Measurements from ENCODE around the gene LMO2. TPM values are rescaled to one million over a fixed set of nuclear protein-coding genes. Genes with fewer than 3 reads are reported as not detected.

Gene LMO2
- total RNA-seq, 4 donors from 2014 or later = 8.4 to 37.4 (median 19.3) TPM

DNA sequence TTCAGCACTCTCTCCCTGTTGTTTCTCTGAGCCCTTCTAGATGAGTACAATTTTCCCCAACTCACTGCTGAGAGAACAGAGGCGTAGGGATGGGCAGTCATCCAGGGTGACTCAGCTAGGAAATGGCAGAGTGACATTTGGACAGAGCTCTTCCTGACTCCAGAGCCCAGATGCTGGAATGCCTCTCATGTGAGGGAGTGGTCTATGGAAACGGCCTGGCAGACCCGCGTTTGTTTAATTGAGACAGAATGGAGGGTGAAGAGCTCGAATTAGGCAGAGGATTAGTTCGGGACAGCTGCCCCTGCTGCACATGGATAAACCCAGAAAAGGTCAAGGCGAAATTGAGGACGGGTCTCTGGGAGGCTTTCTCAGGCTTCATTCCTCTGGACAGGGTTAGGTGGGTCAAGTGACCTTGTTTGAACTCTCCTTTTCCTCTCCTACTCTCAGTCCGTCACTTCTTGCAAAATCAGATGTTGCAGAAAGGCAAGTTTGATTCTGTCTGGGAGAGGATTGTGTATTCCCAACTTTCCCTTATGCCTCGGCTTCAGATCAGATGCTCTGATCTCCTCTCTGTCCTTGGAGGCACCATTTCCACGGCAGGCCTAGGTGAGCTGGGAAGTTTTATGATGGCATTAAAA, 7.6 kb upstream of the LMO2 start:
- H3K27me3 ChIP-seq = no peaks in the 10 kb centered on the region
- TF ChIP-seq POLR2A (IDR thresholded peaks at IDR 0.05) (no peak), EP300 (IDR thresholded peaks at IDR 0.05) (peak in 1 of 2 donors; percentile 72)
- TF ChIP-seq, protein P1, sequence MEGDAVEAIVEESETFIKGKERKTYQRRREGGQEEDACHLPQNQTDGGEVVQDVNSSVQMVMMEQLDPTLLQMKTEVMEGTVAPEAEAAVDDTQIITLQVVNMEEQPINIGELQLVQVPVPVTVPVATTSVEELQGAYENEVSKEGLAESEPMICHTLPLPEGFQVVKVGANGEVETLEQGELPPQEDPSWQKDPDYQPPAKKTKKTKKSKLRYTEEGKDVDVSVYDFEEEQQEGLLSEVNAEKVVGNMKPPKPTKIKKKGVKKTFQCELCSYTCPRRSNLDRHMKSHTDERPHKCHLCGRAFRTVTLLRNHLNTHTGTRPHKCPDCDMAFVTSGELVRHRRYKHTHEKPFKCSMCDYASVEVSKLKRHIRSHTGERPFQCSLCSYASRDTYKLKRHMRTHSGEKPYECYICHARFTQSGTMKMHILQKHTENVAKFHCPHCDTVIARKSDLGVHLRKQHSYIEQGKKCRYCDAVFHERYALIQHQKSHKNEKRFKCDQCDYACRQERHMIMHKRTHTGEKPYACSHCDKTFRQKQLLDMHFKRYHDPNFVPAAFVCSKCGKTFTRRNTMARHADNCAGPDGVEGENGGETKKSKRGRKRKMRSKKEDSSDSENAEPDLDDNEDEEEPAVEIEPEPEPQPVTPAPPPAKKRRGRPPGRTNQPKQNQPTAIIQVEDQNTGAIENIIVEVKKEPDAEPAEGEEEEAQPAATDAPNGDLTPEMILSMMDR (IDR thresholded peaks at IDR 0.05) = no peak
- H3K9me3 ChIP-seq = no peaks in the 10 kb centered on the region
- peaks cover 0 to 21% (median 3%) of the 10 kb centered on the region in 4 donors for H3K4me1 ChIP-seq
- 24 to 33% methylated on average over 11 of the region's 11 CpGs for WGBS, 2 donors
- peak overlapping the region in 1 of 4 donors; percentile 53 for H3K27ac ChIP-seq
- H3K4me3 ChIP-seq = no peak overlapping the region
- DNase-seq (ENCODE audit: low spot score in 2 of 2) = peak; percentile 60 to 82
- H3K36me3 ChIP-seq = no peaks in the 10 kb centered on the region

DNA sequence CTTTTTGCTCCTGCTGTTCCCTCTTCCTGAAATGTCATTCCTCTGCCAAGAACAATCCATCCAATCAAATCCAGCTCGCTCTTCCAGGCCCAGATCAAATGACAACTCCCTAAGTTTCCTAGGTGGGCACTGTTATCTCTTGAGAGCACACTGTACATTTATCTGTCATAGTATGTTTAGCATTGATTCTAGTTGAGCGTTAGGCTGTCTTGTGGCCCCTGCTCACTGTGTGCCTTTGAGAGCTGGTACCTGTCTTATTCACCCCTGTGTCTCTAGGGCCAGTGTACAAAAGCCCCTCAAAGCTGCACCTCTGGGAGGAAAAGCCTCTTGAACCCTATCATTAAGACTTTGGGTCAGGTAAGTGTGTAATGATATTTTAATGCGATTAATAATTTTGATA, 7.1 kb upstream of the LMO2 start:
- no peak for DNase-seq (ENCODE audit: low spot score in 2 of 2)
- TF ChIP-seq, protein P1 (IDR thresholded peaks at IDR 0.05) = no peak
- TF ChIP-seq EP300 (IDR thresholded peaks at IDR 0.05) = no peak
- no peak for TF ChIP-seq POLR2A (IDR thresholded peaks at IDR 0.05)
- Histone ChIP-seq H3K9me3 (no peaks in the 10 kb centered on the region), H3K36me3 (no peaks in the 10 kb centered on the region), H3K27ac (peak overlapping the region in 2 of 4 donors; percentile 21 to 53), H3K4me3 (no peak overlapping the region), H3K4me1 (peaks cover 0 to 21% (median 3%) of the 10 kb centered on the region in 4 donors), H3K27me3 (no peaks in the 10 kb centered on the region)
- WGBS, 2 donors = 83 to 85% methylated on average over 3 of the region's 3 CpGs

DNA sequence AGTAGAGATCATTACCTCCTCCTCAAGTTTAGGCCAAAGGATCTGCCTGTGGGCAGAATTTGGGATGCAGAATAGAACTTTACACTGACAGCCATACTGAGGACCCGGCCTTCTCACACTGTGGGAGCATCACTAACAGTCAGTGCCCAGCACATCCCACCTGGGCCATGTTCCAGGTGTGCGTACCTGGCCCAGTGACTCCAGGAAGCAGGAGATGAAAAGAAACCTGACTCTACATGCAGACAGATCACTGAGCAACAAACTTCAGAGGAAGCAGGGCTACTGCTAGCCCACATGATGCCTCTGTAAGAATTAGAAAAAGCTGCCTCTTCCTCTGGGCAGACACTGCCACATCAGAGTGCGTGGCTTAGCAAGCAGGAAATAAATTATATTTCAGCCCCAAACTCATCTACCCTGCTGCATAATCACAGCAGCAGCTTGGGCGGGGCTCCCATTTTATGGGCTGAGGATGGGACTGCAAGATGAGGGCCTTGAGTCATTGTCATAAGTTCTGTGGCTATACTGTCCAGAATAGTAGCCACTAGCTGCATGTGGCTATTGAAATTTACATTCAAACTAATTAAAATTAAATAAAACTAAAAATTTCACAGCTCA, 6.0 kb upstream of the LMO2 start:
- 89 to 92% methylated on average over 3 to 4 of the region's 4 CpGs for WGBS, 2 donors
- Histone ChIP-seq H3K4me3 (no peak overlapping the region), H3K9me3 (no peaks in the 10 kb centered on the region), H3K27me3 (no peaks in the 10 kb centered on the region), H3K36me3 (no peaks in the 10 kb centered on the region), H3K27ac (no peak overlapping the region), H3K4me1 (peaks cover 0 to 21% (median 3%) of the 10 kb centered on the region in 4 donors)
- no peak for DNase-seq (ENCODE audit: low spot score in 2 of 2)
- TF ChIP-seq, protein P1 (IDR thresholded peaks at IDR 0.05) = no peak
- no peak for TF ChIP-seq POLR2A (IDR thresholded peaks at IDR 0.05)

DNA sequence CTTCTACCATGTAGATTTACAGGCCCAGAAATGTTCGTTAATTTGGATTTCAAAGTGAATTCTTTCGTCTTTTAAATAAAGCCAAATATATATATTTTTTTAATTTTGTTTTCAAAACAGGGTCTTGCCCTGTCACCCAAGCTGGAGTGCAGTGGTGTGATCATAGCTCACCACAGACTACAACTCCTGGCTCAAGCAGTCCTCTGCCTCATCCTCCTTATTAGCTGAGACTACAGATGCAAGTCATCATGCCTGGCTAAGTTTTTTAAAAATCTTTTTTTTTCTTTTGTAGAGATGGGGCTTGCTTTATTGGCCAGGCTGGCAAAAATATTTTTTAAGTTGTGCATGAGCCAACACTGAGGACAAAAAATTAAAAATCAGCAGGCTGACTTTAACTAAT, 5.0 kb upstream of the LMO2 start:
- 94 to 98% methylated on average over 2 of the region's 2 CpGs for WGBS, 2 donors
- Histone ChIP-seq H3K27me3 (no peaks in the 10 kb centered on the region), H3K36me3 (no peaks in the 10 kb centered on the region), H3K27ac (no peak overlapping the region), H3K4me1 (peaks cover 0 to 21% (median 3%) of the 10 kb centered on the region in 4 donors), H3K9me3 (no peaks in the 10 kb centered on the region), H3K4me3 (no peak overlapping the region)
- TF ChIP-seq EP300 (IDR thresholded peaks at IDR 0.05) (no peak), POLR2A (IDR thresholded peaks at IDR 0.05) (no peak)
- TF ChIP-seq, protein P1 (IDR thresholded peaks at IDR 0.05) = no peak
- no peak for DNase-seq (ENCODE audit: low spot score in 2 of 2)

DNA sequence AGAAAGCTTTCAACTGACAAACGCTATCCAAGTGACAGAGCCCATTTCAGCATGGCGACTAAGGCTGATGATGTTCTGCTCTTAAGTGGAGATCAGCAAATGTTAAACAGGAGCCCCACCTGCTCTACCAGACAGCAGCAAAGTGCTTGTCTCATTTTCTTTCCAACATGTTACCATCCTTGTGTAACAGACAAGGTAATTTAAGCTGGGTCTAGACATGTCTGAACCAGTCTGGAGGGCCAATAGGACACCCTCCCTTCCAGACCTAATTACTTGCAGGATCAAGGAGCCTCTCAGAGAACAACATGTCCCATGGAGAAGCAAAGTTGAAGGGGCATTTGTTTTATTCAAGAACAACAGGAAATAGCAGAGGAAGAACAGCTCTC, 3.9 kb upstream of the LMO2 start:
- no peak for DNase-seq (ENCODE audit: low spot score in 2 of 2)
- Histone ChIP-seq H3K27ac (no peak overlapping the region), H3K36me3 (no peaks in the 10 kb centered on the region), H3K4me3 (no peak overlapping the region), H3K4me1 (peaks cover 0 to 21% (median 3%) of the 10 kb centered on the region in 4 donors), H3K9me3 (no peaks in the 10 kb centered on the region), H3K27me3 (no peaks in the 10 kb centered on the region)
- 86 to 95% methylated on average over 2 of the region's 2 CpGs for WGBS, 2 donors
- TF ChIP-seq EP300 (IDR thresholded peaks at IDR 0.05) (no peak), POLR2A (IDR thresholded peaks at IDR 0.05) (no peak)
- TF ChIP-seq, protein P1 (IDR thresholded peaks at IDR 0.05) = no peak
